ENCODE results near the gene RBM20. TPM values are rescaled to one million over a fixed set of nuclear protein-coding genes. Genes with fewer than 3 reads are reported as not detected.
"Not testable (repeated sequence)": the region's sequence is repeated elsewhere in the genome, so short reads cannot be mapped to it uniquely, and the experiment has no call there.

The RBM20 gene
- total RNA-seq, 1 donor from 2014 or later: 0.32 TPM

- Histone ChIP-seq H3K79me2 (ENCODE audit: low read depth) (no peaks in the 10 kb centered on the region), H3K9me3 (ENCODE audit: low read depth) (no peaks in the 10 kb centered on the region), H3K4me2 (peak overlapping the region; percentile 43), H3K9ac (no peak overlapping the region), H3K27ac (no peak overlapping the region), H3K4me3 (no peak overlapping the region), H2AFZ (replicated peaks) (no peak overlapping the region), H4K20me1 (ENCODE audit: low read depth) (peaks cover 12% of the 10 kb centered on the region), H3F3A (ENCODE audit: low read depth) (peaks cover 35% of the 10 kb centered on the region), H3K36me3 (no peaks in the 10 kb centered on the region), H3K27me3 (peaks cover 19% of the 10 kb centered on the region), H3K4me1 (peaks cover 25% of the 10 kb centered on the region)
- H3K4me3 Mint-ChIP-seq: peak overlapping the region; percentile 50
- peaks cover 5% of the 10 kb centered on the region for H3K27me3 Mint-ChIP-seq (ENCODE audit: insufficient read depth, low read depth)
- no peaks in the 10 kb centered on the region for H3K36me3 Mint-ChIP-seq
- TF ChIP-seq EZH2phosphoT487 (IDR thresholded peaks at IDR 0.05) (no peak), EZH2 (IDR thresholded peaks at IDR 0.05) (no peak), CTCF (IDR thresholded peaks at IDR 0.05) (no peak)
- H3K9me3 Mint-ChIP-seq: no peaks in the 10 kb centered on the region
- H3K27ac Mint-ChIP-seq: no peak overlapping the region
- peak; percentile 72 for DNase-seq (ENCODE audit: low spot score)
- H3K4me1 Mint-ChIP-seq: peaks cover 35% of the 10 kb centered on the region
These were observed 7.1 kb upstream of the RBM20 start for GRCh38 chr10:110636932-110637557.

GRCh38 chr10:110637558-110638053 lies 6.5 kb upstream of the RBM20 start:
- Mint-ChIP-seq H3K4me1 (peaks cover 40% of the 10 kb centered on the region), H3K4me3 (no peak overlapping the region), H3K27me3 (ENCODE audit: insufficient read depth, low read depth) (peaks cover 10% of the 10 kb centered on the region), H3K27ac (no peak overlapping the region), H3K9me3 (no peaks in the 10 kb centered on the region), H3K36me3 (no peaks in the 10 kb centered on the region)
- no peaks in the 10 kb centered on the region for H3K79me2 ChIP-seq (ENCODE audit: low read depth)
- no peaks in the 10 kb centered on the region for H3K36me3 ChIP-seq
- no peak overlapping the region for H3K4me3 ChIP-seq
- H3F3A ChIP-seq (ENCODE audit: low read depth): peaks cover 37% of the 10 kb centered on the region
- peaks cover 16% of the 10 kb centered on the region for H4K20me1 ChIP-seq (ENCODE audit: low read depth)
- H3K27me3 ChIP-seq: peaks cover 24% of the 10 kb centered on the region
- no peaks in the 10 kb centered on the region for H3K9me3 ChIP-seq (ENCODE audit: low read depth)
- TF ChIP-seq EZH2phosphoT487 (IDR thresholded peaks at IDR 0.05) (no peak), CTCF (IDR thresholded peaks at IDR 0.05) (no peak), EZH2 (IDR thresholded peaks at IDR 0.05) (no peak)
- no peak overlapping the region for H2AFZ ChIP-seq (replicated peaks)
- no peak overlapping the region for H3K9ac ChIP-seq
- DNase-seq (ENCODE audit: low spot score): peak; percentile 61
- H3K27ac ChIP-seq: no peak overlapping the region
- peaks cover 25% of the 10 kb centered on the region for H3K4me1 ChIP-seq
- peak overlapping the region; percentile 43 for H3K4me2 ChIP-seq

- Histone ChIP-seq H3K9me3 (ENCODE audit: low read depth) (no peaks in the 10 kb centered on the region), H2AFZ (replicated peaks) (no peak overlapping the region), H3K9ac (no peak overlapping the region), H3K36me3 (no peaks in the 10 kb centered on the region), H3F3A (ENCODE audit: low read depth) (peaks cover 44% of the 10 kb centered on the region), H3K79me2 (ENCODE audit: low read depth) (no peaks in the 10 kb centered on the region), H3K4me1 (peaks cover 25% of the 10 kb centered on the region), H3K4me3 (no peak overlapping the region), H3K27ac (no peak overlapping the region), H3K27me3 (peaks cover 31% of the 10 kb centered on the region), H4K20me1 (ENCODE audit: low read depth) (peaks cover 16% of the 10 kb centered on the region), H3K4me2 (no peak overlapping the region)
- no peaks in the 10 kb centered on the region for H3K9me3 Mint-ChIP-seq
- DNase-seq (ENCODE audit: low spot score): no peak
- no peaks in the 10 kb centered on the region for H3K36me3 Mint-ChIP-seq
- no peak overlapping the region for H3K27ac Mint-ChIP-seq
- peaks cover 47% of the 10 kb centered on the region for H3K4me1 Mint-ChIP-seq
- H3K27me3 Mint-ChIP-seq (ENCODE audit: insufficient read depth, low read depth): peaks cover 17% of the 10 kb centered on the region
- TF ChIP-seq EZH2 (IDR thresholded peaks at IDR 0.05): no peak
- TF ChIP-seq CTCF (IDR thresholded peaks at IDR 0.05): no peak
- no peak for TF ChIP-seq EZH2phosphoT487 (IDR thresholded peaks at IDR 0.05)
- H3K4me3 Mint-ChIP-seq: peak overlapping the region; percentile 25
These were observed 5.8 kb upstream of the RBM20 start for GRCh38 chr10:110638319-110638718.

- H3K27ac Mint-ChIP-seq; H3K9ac ChIP-seq; H3K27ac ChIP-seq; H3K9me3 Mint-ChIP-seq; H3K36me3 ChIP-seq; H3K36me3 Mint-ChIP-seq; H3K4me2 ChIP-seq; H3K79me2 ChIP-seq (ENCODE audit: low read depth); H3K9me3 ChIP-seq (ENCODE audit: low read depth); H3K4me3 Mint-ChIP-seq; H3K4me3 ChIP-seq; DNase-seq (ENCODE audit: low spot score); H2AFZ ChIP-seq (replicated peaks): not testable (repeated sequence)
- H3F3A ChIP-seq (ENCODE audit: low read depth): peaks cover 50% of the 10 kb centered on the region
- peaks cover 39% of the 10 kb centered on the region for H3K27me3 ChIP-seq
- H4K20me1 ChIP-seq (ENCODE audit: low read depth): peaks cover 20% of the 10 kb centered on the region
- peaks cover 19% of the 10 kb centered on the region for H3K27me3 Mint-ChIP-seq (ENCODE audit: insufficient read depth, low read depth)
- H3K4me1 ChIP-seq: peaks cover 25% of the 10 kb centered on the region
- H3K4me1 Mint-ChIP-seq: peaks cover 48% of the 10 kb centered on the region
These were observed 5.1 kb upstream of the RBM20 start for GRCh38 chr10:110639046-110639445.

- not testable (repeated sequence) for H3K9me3 ChIP-seq (ENCODE audit: low read depth); H3K79me2 ChIP-seq (ENCODE audit: low read depth); H3K27ac Mint-ChIP-seq; H3K4me2 ChIP-seq; H3K36me3 ChIP-seq; H3K27ac ChIP-seq; H3K9me3 Mint-ChIP-seq; H3K36me3 Mint-ChIP-seq; H3K4me3 ChIP-seq; DNase-seq (ENCODE audit: low spot score); H2AFZ ChIP-seq (replicated peaks); H3K9ac ChIP-seq
- Mint-ChIP-seq H3K27me3 (ENCODE audit: insufficient read depth, low read depth) (peaks cover 23% of the 10 kb centered on the region), H3K4me1 (peaks cover 50% of the 10 kb centered on the region), H3K4me3 (peak overlapping the region; percentile 13)
- peaks cover 29% of the 10 kb centered on the region for H3K4me1 ChIP-seq
- peaks cover 50% of the 10 kb centered on the region for H3F3A ChIP-seq (ENCODE audit: low read depth)
- peaks cover 23% of the 10 kb centered on the region for H4K20me1 ChIP-seq (ENCODE audit: low read depth)
- H3K27me3 ChIP-seq: peaks cover 47% of the 10 kb centered on the region
These were observed 4.3 kb upstream of the RBM20 start for GRCh38 chr10:110639858-110640257.

All from neural progenitor cell (in vitro differentiated cells).